Hepatocyte (in vitro differentiated cells): ENCODE data around the gene ZFAND2A. TPM values are rescaled to one million over a fixed set of nuclear protein-coding genes. Genes with fewer than 3 reads are reported as not detected.

ENCODE experiments used
- DNase-seq: peaks from one replicate; pipeline ENCODE4 v3.0.0-alpha.2; 2016; ENCODE audit warnings: low spot score
- H2AFZ ChIP-seq: fragments of 200-600 bp; sonication (generic); 2 replicates; pipeline ENCODE4 v1.6.0; 2016; ENCODE audit warnings: antibody characterized with exemption, mild to moderate bottlenecking
- H3K27ac ChIP-seq: fragments of 200-600 bp; sonication (generic); 2 replicates; pipeline ENCODE4 v1.5.1; 2016; ENCODE audit warnings: mild to moderate bottlenecking
- H3K27me3 ChIP-seq: fragments of 200-600 bp; sonication (generic); 2 replicates; pipeline ENCODE4 v1.6.1; 2016
- H3K36me3 ChIP-seq: fragments of 200-600 bp; sonication (generic); replicated peaks from 2 replicates; pipeline ENCODE4 v1.5.1; 2016; ENCODE audit warnings: low read depth; ENCODE audit not compliant: insufficient read depth
- H3K4me1 ChIP-seq: fragments of 200-600 bp; sonication (generic); 2 replicates; pipeline ENCODE4 v1.5.1; 2016; ENCODE audit warnings: mild to moderate bottlenecking, moderate library complexity; ENCODE audit not compliant: insufficient read depth
- H3K4me2 ChIP-seq: fragments of 200-600 bp; sonication (generic); 2 replicates; pipeline ENCODE4 v1.6.0; 2016
- H3K4me3 ChIP-seq: fragments of 200-600 bp; sonication (generic); 2 replicates; pipeline ENCODE4 v1.5.1; 2016; ENCODE audit warnings: mild to moderate bottlenecking
- H3K79me2 ChIP-seq: fragments of 200-600 bp; sonication (generic); 2 replicates; pipeline ENCODE4 v1.6.0; 2017; ENCODE audit warnings: mild to moderate bottlenecking
- H3K9me2 ChIP-seq: fragments of 200-600 bp; sonication (generic); replicated peaks from 2 replicates; pipeline ENCODE4 v1.6.0; 2017; ENCODE audit warnings: mild to moderate bottlenecking; ENCODE audit not compliant: insufficient read depth
- H3K9me3 ChIP-seq: fragments of 200-600 bp; sonication (generic); 2 replicates; pipeline ENCODE4 v1.5.1; 2016; ENCODE audit warnings: low read depth, mild to moderate bottlenecking
- H4K20me1 ChIP-seq: fragments of 200-600 bp; sonication (generic); 2 replicates; pipeline ENCODE4 v1.6.0; 2016; ENCODE audit warnings: mild to moderate bottlenecking; ENCODE audit not compliant: insufficient read depth, poor library complexity, severe bottlenecking
- CTCF ChIP-seq: fragments of 200-600 bp; sonication (generic); IDR thresholded peaks from 2 replicates; pipeline ENCODE4 v1.5.1; 2016; ENCODE audit warnings: antibody characterized with exemption, mild to moderate bottlenecking; ENCODE audit not compliant: poor library complexity
- EZH2 ChIP-seq: fragments of 200-600 bp; sonication (generic); IDR thresholded peaks from 2 replicates; pipeline ENCODE4 v1.6.1; 2016; ENCODE audit warnings: antibody characterized with exemption, mild to moderate bottlenecking, borderline replicate concordance
- EZH2phosphoT487 ChIP-seq: fragments of 200-600 bp; sonication (generic); IDR thresholded peaks from one replicate; pipeline ENCODE4 v1.6.1; 2018; ENCODE audit warnings: antibody characterized with exemption, mild to moderate bottlenecking, low read depth, moderate library complexity; ENCODE audit not compliant: unreplicated experiment, severe bottlenecking
- WGBS: methylation state at CpG from one replicate; pipeline ENCODE4 v1.1.6; 2016; ENCODE audit warnings: low lambda C conversion rate; ENCODE audit errors: missing lambda C conversion rate; 5-methylcytosine and 5-hydroxymethylcytosine counted together
- polyA plus RNA-seq: library from polyadenylated mRNA; unstranded; fragments of >200 nt; fragmentation: Nextera tagmentation; extraction: Ambion mirVana; gene quantifications from 2 replicates; pipeline ENCODE4 v1.2.1, GENCODE V29; 2016
- total RNA-seq: library from RNA; depleted of rRNA; stranded (reverse); fragments of >200 nt; gene quantifications from 2 replicates; pipeline ENCODE4 v1.2.3, GENCODE V29; 2014

The ZFAND2A gene
- total and polyA plus RNA-seq, 2 experiments from 2014 or later = 35.4 to 54.3 TPM

GRCh38 chr7:1169409-1170368, 9.7 kb upstream of the ZFAND2A start:
- H3K27me3 ChIP-seq = no peaks in the 10 kb centered on the region
- H3K4me3 ChIP-seq = no peak overlapping the region
- peak; percentile 40 for DNase-seq
- peak; percentile 29 for TF ChIP-seq CTCF
- no peak for TF ChIP-seq EZH2
- no peak for TF ChIP-seq EZH2phosphoT487
- WGBS = 76% methylated on average over 40 of the region's 43 CpGs
- no peak overlapping the region for H3K4me2 ChIP-seq
- H3K36me3 ChIP-seq = no peaks in the 10 kb centered on the region
- no peak overlapping the region for H3K27ac ChIP-seq
- no peaks in the 10 kb centered on the region for H3K79me2 ChIP-seq
- no peaks in the 10 kb centered on the region for H4K20me1 ChIP-seq
- H3K9me3 ChIP-seq = no peaks in the 10 kb centered on the region
- H2AFZ ChIP-seq = no peak overlapping the region
- H3K9me2 ChIP-seq = no peaks in the 10 kb centered on the region
- no peaks in the 10 kb centered on the region for H3K4me1 ChIP-seq

- Histone ChIP-seq H3K27me3 (no peaks in the 10 kb centered on the region), H3K9me2 (no peaks in the 10 kb centered on the region), H3K4me1 (no peaks in the 10 kb centered on the region), H4K20me1 (no peaks in the 10 kb centered on the region), H3K27ac (no peak overlapping the region), H2AFZ (no peak overlapping the region), H3K4me2 (no peak overlapping the region), H3K79me2 (no peaks in the 10 kb centered on the region), H3K9me3 (no peaks in the 10 kb centered on the region), H3K4me3 (no peak overlapping the region), H3K36me3 (no peaks in the 10 kb centered on the region)
- DNase-seq = no peak
- TF ChIP-seq EZH2 (no peak), CTCF (no peak), EZH2phosphoT487 (no peak)
- WGBS = 82% methylated on average over 11 of the region's 11 CpGs
These were observed 8.4 kb upstream of the ZFAND2A start for GRCh38 chr7:1168422-1168821.

- no peaks in the 10 kb centered on the region for H4K20me1 ChIP-seq
- no peak overlapping the region for H3K4me2 ChIP-seq
- no peaks in the 10 kb centered on the region for H3K4me1 ChIP-seq
- H3K79me2 ChIP-seq = peaks cover 5% of the 10 kb centered on the region
- no peak for TF ChIP-seq EZH2phosphoT487
- TF ChIP-seq CTCF = no peak
- no peak for TF ChIP-seq EZH2
- no peaks in the 10 kb centered on the region for H3K9me2 ChIP-seq
- no peak for DNase-seq
- no peaks in the 10 kb centered on the region for H3K27me3 ChIP-seq
- H3K36me3 ChIP-seq = no peaks in the 10 kb centered on the region
- WGBS = 80% methylated on average over 7 of the region's 7 CpGs
- H3K9me3 ChIP-seq = no peaks in the 10 kb centered on the region
- no peak overlapping the region for H3K27ac ChIP-seq
- H2AFZ ChIP-seq = no peak overlapping the region
- H3K4me3 ChIP-seq = no peak overlapping the region
These were observed 4.4 kb upstream of the ZFAND2A start for GRCh38 chr7:1164436-1164835.
